ENCODE results near the gene ASTN2.

ASTN2 gene

GRCh38 chr9:116589392-116590354, 825.2 kb downstream of the ASTN2 start:
- DNase-seq: peak; percentile 89 to 90

- DNase-seq: no peak
Observed at GRCh38 chr9:116587919-116588318, 826.9 kb downstream of the ASTN2 start.

GRCh38 chr9:116585896-116586295, 829.0 kb downstream of the ASTN2 start:
- no peak for DNase-seq

- DNase-seq: no peak
Observed at GRCh38 chr9:116585204-116585603, 829.7 kb downstream of the ASTN2 start.

- no peak for DNase-seq
Observed at GRCh38 chr9:116580853-116581252, 834.0 kb downstream of the ASTN2 start.

- no peak for DNase-seq
Observed at GRCh38 chr9:116576386-116576785, 838.5 kb downstream of the ASTN2 start.

GRCh38 chr9:116574027-116574679, 840.7 kb downstream of the ASTN2 start:
- DNase-seq: no peak

GRCh38 chr9:116572095-116572748, 842.6 kb downstream of the ASTN2 start:
- DNase-seq: peak; percentile 70 to 71

GRCh38 chr9:116569111-116569510, 845.7 kb downstream of the ASTN2 start:
- no peak for DNase-seq

GRCh38 chr9:116566677-116567488, 848.0 kb downstream of the ASTN2 start:
- DNase-seq: no peak

- no peak for DNase-seq
Observed at GRCh38 chr9:116565986-116566385, 848.9 kb downstream of the ASTN2 start.

GRCh38 chr9:116564266-116564793, 850.5 kb downstream of the ASTN2 start:
- no peak for DNase-seq

- DNase-seq: no peak
Observed at GRCh38 chr9:116558818-116559540, 855.9 kb downstream of the ASTN2 start.

- no peak for DNase-seq
Observed at GRCh38 chr9:116558035-116558434, 856.8 kb downstream of the ASTN2 start.

- no peak for DNase-seq
Observed at GRCh38 chr9:116555556-116556155, 859.2 kb downstream of the ASTN2 start.

GRCh38 chr9:116555119-116555518, 859.7 kb downstream of the ASTN2 start:
- no peak for DNase-seq

GRCh38 chr9:116550696-116551436, 864.0 kb downstream of the ASTN2 start:
- peak; percentile 66 to 71 for DNase-seq

- no peak for DNase-seq
Observed at GRCh38 chr9:116549786-116550660, 864.8 kb downstream of the ASTN2 start.

GRCh38 chr9:116549061-116549664, 865.7 kb downstream of the ASTN2 start:
- peak; percentile 91 to 94 for DNase-seq
